CD14-positive monocyte (primary cell): ENCODE measurements around the gene RSPO1. TPM values are rescaled to one million over a fixed set of nuclear protein-coding genes. Genes with fewer than 3 reads are reported as not detected.

Experiments
- DNase-seq, 3 donors: peaks; one replicate each; pipeline ENCODE4 v3.0.0-alpha.2; 2011 to 2022
- H2AFZ ChIP-seq: 2 replicates; pipeline ENCODE4 v1.6.0; 2012; ENCODE audit warnings: mild to moderate bottlenecking, low read depth, low read length, inconsistent platforms; ENCODE audit not compliant: insufficient read depth, poor library complexity, severe bottlenecking
- H3K27ac ChIP-seq, 2 donors: 1 replicate in 1 of 2; 2 replicates in 1 of 2; pipeline ENCODE4 v1.5.1; 2012 to 2013; ENCODE audit warnings: low read length in 2 of 2, control low read depth in 1 of 2, inconsistent platforms in 1 of 2, low read depth in 1 of 2, mild to moderate bottlenecking in 1 of 2
- H3K27me3 ChIP-seq, 2 donors: one replicate each; pipeline versions ENCODE4 v1.6.0 to v1.6.1; 2011 to 2013; ENCODE audit warnings: low read length in 2 of 2; ENCODE audit not compliant: control insufficient read depth in 2 of 2, insufficient read depth in 2 of 2
- H3K36me3 ChIP-seq, 2 donors: replicated peaks in 1 of 2; 1 replicate in 1 of 2; 2 replicates in 1 of 2; pipeline versions ENCODE4 v1.5.1 to v1.6.1; 2012 to 2013; ENCODE audit warnings: low read length in 2 of 2, control low read depth in 1 of 2, inconsistent platforms in 1 of 2, mild to moderate bottlenecking in 1 of 2; ENCODE audit not compliant: insufficient read depth in 2 of 2, control insufficient read depth in 1 of 2
- H3K4me1 ChIP-seq, 2 donors: 1 replicate in 1 of 2; 2 replicates in 1 of 2; pipeline versions ENCODE4 v1.5.1 to v1.6.1; 2012 to 2013; ENCODE audit warnings: low read length in 2 of 2, control low read depth in 1 of 2, inconsistent platforms in 1 of 2, mild to moderate bottlenecking in 1 of 2, moderate library complexity in 1 of 2; ENCODE audit not compliant: insufficient read depth in 2 of 2, control insufficient read depth in 1 of 2
- H3K4me2 ChIP-seq: replicated peaks from 2 replicates; pipeline ENCODE3; 2012; ENCODE audit warnings: low read length, moderate library complexity, mild to moderate bottlenecking; ENCODE audit not compliant: poor library complexity, severe bottlenecking; ENCODE audit errors: extremely low read depth
- H3K4me3 ChIP-seq, 3 experiments: fragments of 200-600 bp in 1 of 3; sonication (generic) in 1 of 3; replicated peaks in 1 of 3; 1 replicate in 2 of 3; 2 replicates in 1 of 3; pipeline ENCODE4 v1.5.1; 2011 to 2013; ENCODE audit warnings: low read length in 3 of 3, mild to moderate bottlenecking in 3 of 3, control low read depth in 2 of 3, low read depth in 2 of 3, inconsistent platforms in 1 of 3, moderate library complexity in 1 of 3
- H3K79me2 ChIP-seq: 2 replicates; pipeline ENCODE4 v1.6.0; 2012; ENCODE audit warnings: mild to moderate bottlenecking, control low read depth, inconsistent platforms, low read length, moderate library complexity; ENCODE audit not compliant: insufficient read depth
- H3K9ac ChIP-seq: 2 replicates; pipeline ENCODE4 v1.6.0; 2017; ENCODE audit warnings: low read length, mild to moderate bottlenecking; ENCODE audit not compliant: insufficient read depth, poor library complexity, severe bottlenecking
- H3K9me3 ChIP-seq, 2 donors: replicated peaks in 1 of 2; 1 replicate in 1 of 2; 2 replicates in 1 of 2; pipeline versions ENCODE4 v1.5.1 to v1.6.1; 2012 to 2013; ENCODE audit warnings: low read length in 2 of 2, control low read depth in 1 of 2; ENCODE audit not compliant: control insufficient read depth in 1 of 2, insufficient read depth in 1 of 2
- H4K20me1 ChIP-seq: 2 replicates; pipeline ENCODE4 v1.6.0; 2012; ENCODE audit warnings: mild to moderate bottlenecking, low read length, control low read depth, moderate library complexity; ENCODE audit not compliant: insufficient read depth
- H3K27ac Mint-ChIP-seq, 7 donors: one replicate each; pipeline ENCODE4 v1.8.0; 2020; ENCODE audit warnings: mild to moderate bottlenecking in 7 of 7, mixed read lengths in 7 of 7, moderate library complexity in 6 of 7, inconsistent platforms in 2 of 7
- H3K27me3 Mint-ChIP-seq, 3 donors: one replicate each; pipeline ENCODE4 v1.8.0; 2021 to 2022; ENCODE audit warnings: low read depth in 3 of 3, mild to moderate bottlenecking in 3 of 3, mixed read lengths in 3 of 3, moderate library complexity in 3 of 3, inconsistent platforms in 1 of 3
- H3K36me3 Mint-ChIP-seq, 2 donors: one replicate each; pipeline ENCODE4 v1.8.0; 2020; ENCODE audit warnings: mixed read lengths in 2 of 2, inconsistent platforms in 1 of 2, mild to moderate bottlenecking in 1 of 2
- H3K4me1 Mint-ChIP-seq: one replicate; pipeline ENCODE4 v1.8.0; 2020; ENCODE audit warnings: mild to moderate bottlenecking, mixed read lengths
- H3K4me3 Mint-ChIP-seq, 2 donors: one replicate each; pipeline ENCODE4 v1.8.0; 2020; ENCODE audit warnings: mild to moderate bottlenecking in 2 of 2, mixed read lengths in 2 of 2, moderate library complexity in 1 of 2
- H3K9me3 Mint-ChIP-seq, 7 donors: one replicate each; pipeline ENCODE4 v1.8.0; 2020 to 2022; ENCODE audit warnings: mixed read lengths in 7 of 7, mild to moderate bottlenecking in 6 of 7, moderate library complexity in 6 of 7, inconsistent platforms in 2 of 7
- CTCF ChIP-seq: fragments of 200-600 bp; IDR thresholded peaks from one replicate; pipeline ENCODE4 v1.8.0; 2022; ENCODE audit warnings: antibody characterized with exemption, mild to moderate bottlenecking
- WGBS: methylation state at CpG from one replicate; pipeline ENCODE4 v1.1.5; 2013; ENCODE audit warnings: missing lambda C conversion rate; ENCODE audit not compliant: insufficient coverage; 5-methylcytosine and 5-hydroxymethylcytosine counted together
- intact Hi-C, 2 donors: fragments of 100-400 bp; cut with micrococcal nuclease; formaldehyde crosslinking; loops; one replicate each; pipeline versions ENCODE4 v1.15.0 to v1.15.1; 2023
- polyA plus RNA-seq, 3 donors: library from polyadenylated mRNA; depleted of rRNA in 1 of 3; unstranded in 2 of 3; stranded (reverse) in 1 of 3; fragments of 300-500 nt in 2 of 3; fragments of >200 nt in 1 of 3; fragmentation: Illumina TruSeq in 2 of 3; gene quantifications; 1 replicate in 2 of 3; 2 replicates in 1 of 3; pipeline ENCODE4 v1.2.3, GENCODE V29; 2012 to 2021

The RSPO1 gene
- polyA plus RNA-seq, 3 donors, result not detected

GRCh38 chr1:37564892-37565291 lies 69.8 kb downstream of the RSPO1 start:
- H3K36me3 Mint-ChIP-seq, result peaks cover 55 to 63% of the 10 kb centered on the region in 2 donors
- no peak overlapping the region for H3K27ac Mint-ChIP-seq
- no peak for TF ChIP-seq CTCF
- Histone ChIP-seq H3K79me2 (no peaks in the 10 kb centered on the region), H3K4me2 (no peak overlapping the region), H3K36me3 (peaks cover 56 to 73% of the 10 kb centered on the region in 2 donors), H4K20me1 (no peaks in the 10 kb centered on the region), H3K4me3 (no peak overlapping the region), H3K9ac (no peak overlapping the region), H2AFZ (no peak overlapping the region), H3K4me1 (no peaks in the 10 kb centered on the region), H3K27ac (no peak overlapping the region), H3K9me3 (no peaks in the 10 kb centered on the region), H3K27me3 (no peaks in the 10 kb centered on the region)
- no peaks in the 10 kb centered on the region for H3K4me1 Mint-ChIP-seq
- DNase-seq, result no peak
- H3K4me3 Mint-ChIP-seq, result no peak overlapping the region
- no peaks in the 10 kb centered on the region for H3K27me3 Mint-ChIP-seq
- intact Hi-C loops, result no loop called here
- peaks cover 0 to 4% (median 0%) of the 10 kb centered on the region in 7 donors for H3K9me3 Mint-ChIP-seq

DNA sequence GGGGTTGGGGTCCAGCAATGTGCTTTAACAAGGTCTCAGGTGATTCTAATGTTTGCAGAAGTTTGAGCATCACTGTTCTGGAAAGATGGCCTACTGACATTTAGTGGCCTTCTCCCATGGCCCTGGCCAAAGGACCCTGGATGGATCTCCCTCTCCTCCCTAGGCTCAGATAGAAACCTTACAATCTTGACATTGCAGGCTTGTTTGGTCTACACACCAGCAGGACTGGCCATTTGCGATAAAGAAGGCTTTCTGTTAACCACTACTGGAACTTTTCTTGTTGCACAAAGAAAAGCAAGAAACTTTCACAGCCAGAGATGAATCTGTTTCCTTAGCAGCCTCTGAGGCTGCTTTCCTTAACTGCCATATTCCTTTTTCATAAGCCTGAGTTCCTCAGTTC lies 71.7 kb downstream of the RSPO1 start:
- H4K20me1 ChIP-seq, result no peaks in the 10 kb centered on the region
- no peaks in the 10 kb centered on the region for H3K9me3 ChIP-seq
- peaks cover 0 to 2% (median 0%) of the 10 kb centered on the region in 7 donors for H3K9me3 Mint-ChIP-seq
- no peak overlapping the region for H3K4me3 Mint-ChIP-seq
- H3K36me3 ChIP-seq, result peaks cover 37 to 54% of the 10 kb centered on the region in 2 donors
- no peak for TF ChIP-seq CTCF
- H3K27ac ChIP-seq, result no peak overlapping the region
- H3K79me2 ChIP-seq, result no peaks in the 10 kb centered on the region
- WGBS, result 100% methylated on average over 1 of the region's 1 CpG
- no peak for DNase-seq
- H3K27me3 Mint-ChIP-seq, result no peaks in the 10 kb centered on the region
- H3K4me1 Mint-ChIP-seq, result no peaks in the 10 kb centered on the region
- no peak overlapping the region for H2AFZ ChIP-seq
- no peak overlapping the region for H3K4me3 ChIP-seq
- no peaks in the 10 kb centered on the region for H3K4me1 ChIP-seq
- peaks cover 36 to 44% of the 10 kb centered on the region in 2 donors for H3K36me3 Mint-ChIP-seq
- H3K9ac ChIP-seq, result no peak overlapping the region
- H3K4me2 ChIP-seq, result no peak overlapping the region
- no peaks in the 10 kb centered on the region for H3K27me3 ChIP-seq
- intact Hi-C loops, result no loop called here
- H3K27ac Mint-ChIP-seq, result peak overlapping the region in 1 of 7 donors; percentile 6

Other genes starting within 250 kb of the RSPO1 start
- 100 to 1,000 TPM in 1 of 3 donors, 1 to 10 TPM in 2; 5.2 to 155 (median 5.8) TPM for gene ZC3H12A, start 160.3 kb downstream of the RSPO1 start, polyA plus RNA-seq
- 10 to 100 TPM; 56.7 to 99.8 (median 79.2) TPM for gene MEAF6, start 120.1 kb downstream of the RSPO1 start, polyA plus RNA-seq
- 1 to 10 TPM; 1.6 to 6.8 (median 3.3) TPM for gene SNIP1, start 80.6 kb downstream of the RSPO1 start, polyA plus RNA-seq
- gene DNALI1, start 78.0 kb downstream of the RSPO1 start, polyA plus RNA-seq, result not detected
- 10 to 100 TPM; 22.2 to 37.2 (median 35.4) TPM for gene GNL2, start 39.0 kb downstream of the RSPO1 start, polyA plus RNA-seq
- gene CDCA8, start 57.6 kb upstream of the RSPO1 start, polyA plus RNA-seq, result under 1 TPM; 0.09 to 0.67 (median 0.60) TPM
- not detected for gene EPHA10, start 130.2 kb upstream of the RSPO1 start, polyA plus RNA-seq
- gene MANEAL, start 159.0 kb upstream of the RSPO1 start, polyA plus RNA-seq, result under 1 TPM in 2 of 3 donors, not detected in 1; 0.24 to 0.56 TPM
- gene C1orf122, start 172.9 kb upstream of the RSPO1 start, polyA plus RNA-seq, result 10 to 100 TPM; 15.5 to 29.5 (median 22.9) TPM
- 10 to 100 TPM; 10.4 to 29.6 (median 13.3) TPM for gene YRDC, start 173.3 kb upstream of the RSPO1 start, polyA plus RNA-seq
- 10 to 100 TPM; 17.1 to 41.0 (median 29.6) TPM for gene MTF1, start 224.7 kb upstream of the RSPO1 start, polyA plus RNA-seq